GM12892 (cell line): Measurements from ENCODE around the gene RBM45.

Source experiments
- POLR2A ChIP-seq: IDR thresholded peaks from 2 replicates; pipeline ENCODE4 v1.6.1; 2011; ENCODE audit warnings: low read depth, low read length, control low read depth
- POLR2AphosphoS5 ChIP-seq: IDR thresholded peaks from 2 replicates; pipeline ENCODE4 v1.6.1; 2011; ENCODE audit warnings: low read depth, low read length, control low read depth

DNA sequence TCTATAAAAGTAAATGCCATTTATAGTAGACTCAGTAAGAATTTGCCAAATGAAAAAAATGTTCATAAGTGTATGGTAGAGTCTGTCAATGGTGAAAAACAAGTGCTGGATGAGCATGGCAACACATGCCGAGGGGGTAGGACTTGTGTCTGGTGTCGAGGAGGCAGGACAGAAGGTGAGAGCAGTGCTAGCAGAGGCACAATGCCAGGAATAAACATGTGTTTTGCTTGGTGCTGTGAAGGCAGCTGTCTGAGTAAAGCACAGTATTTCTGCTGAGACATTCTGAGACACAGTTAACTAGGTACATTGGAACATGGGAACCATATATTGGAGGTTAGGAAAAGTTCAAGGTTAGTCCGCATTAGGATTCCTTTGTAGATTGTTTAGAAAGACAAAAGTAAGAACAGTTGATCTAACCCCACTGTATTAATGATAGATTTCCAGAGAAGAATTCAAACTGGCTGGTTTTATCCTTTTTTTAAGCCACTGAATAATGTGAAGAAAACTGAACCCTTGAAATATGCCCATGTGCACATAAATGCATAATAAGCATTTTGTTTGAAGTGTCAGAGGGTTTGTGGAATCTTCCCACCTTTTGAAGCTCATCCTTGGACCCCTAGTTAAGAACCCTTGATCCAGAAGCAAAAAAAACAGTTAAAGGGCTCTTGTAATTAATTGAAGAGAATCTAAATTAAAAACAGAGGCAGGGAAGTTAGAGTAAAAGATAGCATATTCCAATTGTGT, 7.1 kb downstream of the RBM45 start:
- no peak for TF ChIP-seq POLR2AphosphoS5
- no peak for TF ChIP-seq POLR2A
